NCI-H146 treated with DMSO at 0.1 percent for 48 hours (cell line): ENCODE results near the gene CHRD.

Source experiments
- DNase-seq: peaks from one replicate; lab custom pipeline; 2025; ENCODE audit not compliant: unreplicated experiment; lab: John Stamatoyannopoulos, UW

The CHRD gene

DNA sequence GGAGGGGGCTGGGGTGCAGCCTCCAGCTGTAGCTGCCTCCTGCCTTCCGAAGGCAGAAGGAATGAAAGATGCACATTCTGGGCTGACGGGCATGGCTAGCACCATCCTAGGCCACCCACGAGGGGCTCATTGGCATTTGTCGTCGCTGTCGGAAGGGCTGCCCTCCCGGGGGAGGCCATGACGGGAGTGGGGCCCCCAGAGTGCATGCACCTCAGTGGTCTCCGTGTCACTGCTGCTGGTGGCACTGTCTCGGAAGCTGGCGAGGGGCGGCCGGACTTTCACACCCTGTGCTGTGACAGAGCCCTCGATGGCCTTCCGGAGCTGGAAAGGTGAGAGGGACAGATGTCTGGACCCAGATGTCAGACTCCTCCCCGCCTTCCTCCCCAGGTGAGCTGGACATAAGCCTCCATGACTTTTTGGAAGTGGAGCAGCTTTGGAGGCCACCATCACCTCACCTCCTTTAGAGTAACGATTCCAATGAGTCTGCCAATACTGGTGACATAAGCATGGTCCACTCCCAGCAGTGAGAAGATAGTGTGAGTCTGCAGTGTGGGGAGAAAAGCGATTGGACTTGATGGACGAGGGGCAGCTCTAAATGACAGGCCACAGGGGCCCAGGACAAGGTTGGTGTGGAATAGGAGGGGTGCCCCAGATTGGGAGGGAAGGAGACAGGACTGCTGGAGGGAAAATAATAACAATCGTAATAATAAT lies 33.2 kb upstream of the CHRD start:
- no peak for DNase-seq

DNA sequence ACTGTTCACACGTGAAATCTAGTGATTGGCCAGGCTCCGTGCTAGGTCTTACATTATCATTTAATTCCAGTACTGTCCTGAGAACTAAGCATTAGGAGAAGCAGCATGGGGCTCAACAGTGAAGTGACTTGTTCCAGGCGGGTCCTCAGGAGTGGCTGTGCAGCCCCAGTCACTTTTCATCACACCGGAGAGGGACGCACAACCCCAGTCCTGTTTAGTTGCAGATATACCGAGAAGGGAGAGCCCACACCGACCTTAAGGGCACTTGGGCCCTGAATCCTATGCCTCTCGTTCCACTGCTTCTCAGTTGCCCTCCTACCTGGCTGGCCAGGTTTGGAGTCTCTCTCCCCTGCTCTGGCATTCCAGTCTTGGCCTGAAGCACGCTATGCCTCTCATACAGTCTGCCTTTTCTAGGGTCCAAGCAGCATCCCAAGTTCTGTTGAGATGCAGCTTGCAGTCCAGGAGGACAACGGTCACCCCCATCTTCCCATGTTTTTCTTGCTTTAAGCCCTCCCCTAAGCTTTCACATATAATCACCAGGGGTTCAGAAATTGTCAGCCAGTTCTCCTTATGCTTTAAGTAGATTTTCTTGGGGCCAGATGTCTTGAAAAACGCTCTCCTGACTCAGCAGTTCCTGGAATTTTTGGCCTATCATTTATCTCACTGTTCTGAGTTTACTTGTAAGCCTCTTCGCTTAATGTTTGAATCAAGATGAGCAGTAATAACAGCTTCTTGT lies 32.4 kb upstream of the CHRD start:
- DNase-seq, result no peak

DNA sequence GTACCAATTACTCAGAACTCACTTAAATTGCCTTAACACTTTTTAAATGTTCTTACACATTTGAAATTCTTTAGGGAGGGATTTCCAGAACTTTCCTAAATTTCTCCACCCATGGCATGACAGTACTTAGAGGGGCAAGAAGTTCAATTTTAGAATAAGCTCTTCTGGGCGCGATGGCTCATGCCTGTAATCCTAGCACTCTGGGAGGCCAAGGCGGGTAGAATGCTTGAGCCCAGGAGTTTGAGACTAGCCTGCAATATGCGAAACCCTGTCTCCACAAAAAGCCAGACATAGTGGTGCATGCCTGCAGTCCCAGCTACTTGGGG lies 31.8 kb upstream of the CHRD start:
- no peak for DNase-seq

DNA sequence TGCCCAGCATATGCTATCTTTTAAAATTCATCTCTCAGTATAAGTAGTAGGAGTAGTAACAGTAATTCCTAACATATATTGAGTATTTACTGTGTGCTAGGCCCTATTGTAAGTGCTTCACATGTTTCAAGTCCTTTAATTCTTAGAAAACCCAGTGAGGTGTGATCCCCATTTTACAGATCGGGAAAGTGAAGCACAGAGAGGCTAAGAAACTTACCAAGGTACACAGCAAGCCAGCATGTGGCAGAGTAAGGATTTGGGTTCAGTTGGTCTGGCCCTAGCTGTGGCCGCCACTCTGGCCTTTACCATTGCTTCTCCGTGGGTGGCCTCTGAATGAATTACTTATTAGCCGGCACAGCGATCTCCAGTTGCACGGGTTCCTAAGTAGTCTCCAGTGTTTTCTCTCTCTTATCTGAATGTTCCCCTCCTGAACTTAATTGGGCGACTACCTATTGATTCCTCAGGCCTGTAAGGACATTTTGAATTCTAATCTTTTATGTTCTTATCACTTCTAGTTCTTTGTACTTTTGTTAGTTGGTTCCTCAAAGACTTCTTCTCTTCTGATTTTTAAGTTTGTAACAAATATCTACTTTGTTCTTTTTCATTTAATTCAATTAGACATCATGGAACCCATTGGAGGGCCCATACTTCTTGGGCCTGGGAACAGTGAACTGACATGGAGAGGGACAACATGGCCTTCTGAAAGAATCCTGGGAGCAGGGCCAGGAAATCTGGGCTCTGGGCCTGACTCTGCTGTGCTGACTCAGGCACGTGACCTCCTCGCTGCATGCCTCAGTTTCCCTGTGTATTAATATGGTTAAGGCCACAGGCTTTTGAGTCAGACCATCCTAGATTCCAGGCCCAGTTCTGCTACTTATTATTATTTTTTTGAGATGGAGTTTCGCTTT lies 30.0 kb upstream of the CHRD start:
- DNase-seq, result no peak

DNA sequence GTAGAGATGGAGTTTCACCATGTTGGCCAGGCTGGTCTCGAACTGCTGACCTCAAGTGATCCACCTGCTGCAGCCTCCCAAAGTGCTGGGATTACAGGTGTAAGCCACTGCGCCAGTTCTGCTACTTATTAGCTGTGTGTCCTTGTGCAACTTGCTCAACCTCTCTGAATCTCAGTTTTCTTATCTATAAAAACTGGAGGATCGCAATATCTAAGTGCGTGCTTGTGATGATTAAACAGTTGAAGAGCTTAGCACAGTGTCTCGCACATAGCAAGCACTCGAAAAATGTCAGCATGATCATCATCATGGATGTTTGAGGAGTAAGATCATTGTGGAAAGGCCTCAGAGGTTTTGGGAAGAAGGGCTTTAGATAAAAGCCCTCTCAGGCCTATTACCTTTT lies 29.2 kb upstream of the CHRD start:
- no peak for DNase-seq

DNA sequence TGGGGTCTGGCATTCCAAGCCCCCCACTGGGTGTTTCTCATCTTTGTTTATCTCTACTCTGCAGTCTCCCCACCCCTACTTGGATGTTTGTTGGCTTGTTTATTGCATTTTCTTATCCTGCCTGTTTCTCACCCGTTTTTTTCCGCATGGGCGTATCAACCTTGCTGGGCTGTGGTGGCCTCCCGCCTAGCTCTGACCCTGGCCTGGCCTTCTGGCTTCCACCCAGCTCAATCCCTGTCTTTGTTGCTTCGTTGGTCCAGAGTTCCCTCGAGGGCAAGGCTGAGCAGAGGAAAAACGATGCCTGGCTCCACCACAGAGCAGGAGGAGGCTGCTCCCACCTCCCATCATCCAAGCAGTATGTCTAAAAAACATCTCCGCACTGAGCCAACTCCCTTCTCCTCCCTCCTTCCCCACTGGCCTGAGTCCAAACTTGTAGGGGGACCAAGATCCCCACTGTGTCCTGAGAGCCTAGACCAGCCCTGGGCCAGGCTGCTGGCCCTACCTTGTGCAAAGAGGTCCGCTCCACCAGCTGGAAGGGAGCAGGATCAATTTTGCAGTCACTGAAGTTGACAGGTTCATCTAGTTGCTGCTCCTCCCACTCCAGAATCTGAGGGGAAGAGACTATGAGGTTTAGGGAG lies 28.2 kb upstream of the CHRD start:
- DNase-seq, result no peak

DNA sequence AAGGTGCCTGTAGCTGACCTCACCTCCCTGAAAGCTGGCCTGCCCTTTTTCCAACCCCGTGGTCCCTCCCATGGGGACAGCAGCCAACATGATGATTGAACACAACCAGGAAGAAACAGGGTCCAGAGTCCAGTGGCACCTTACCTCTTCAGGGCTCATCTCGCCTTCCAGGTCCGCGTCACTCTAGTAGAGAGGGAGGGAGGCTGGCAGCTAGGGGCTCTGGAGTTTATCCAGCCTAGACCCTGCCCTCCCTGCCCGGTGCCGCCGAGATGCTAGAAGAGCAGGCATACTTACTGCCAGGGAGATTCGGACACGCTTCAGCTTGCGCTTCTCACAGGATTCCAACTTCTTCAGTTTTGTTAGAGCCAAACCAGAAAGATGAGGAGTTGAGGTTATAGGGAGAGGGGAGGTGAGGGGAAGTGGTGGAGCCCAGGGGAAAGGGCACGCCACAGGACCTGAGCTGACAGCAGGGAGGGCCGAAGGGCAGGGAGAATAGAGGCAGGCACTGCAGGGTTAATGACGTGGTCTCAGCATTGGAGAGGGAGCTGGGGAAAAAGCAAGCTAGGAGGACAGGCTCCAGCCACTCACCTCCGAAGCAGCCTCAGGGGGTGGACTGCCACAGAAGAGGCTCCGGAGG lies 27.6 kb upstream of the CHRD start:
- no peak for DNase-seq

DNA sequence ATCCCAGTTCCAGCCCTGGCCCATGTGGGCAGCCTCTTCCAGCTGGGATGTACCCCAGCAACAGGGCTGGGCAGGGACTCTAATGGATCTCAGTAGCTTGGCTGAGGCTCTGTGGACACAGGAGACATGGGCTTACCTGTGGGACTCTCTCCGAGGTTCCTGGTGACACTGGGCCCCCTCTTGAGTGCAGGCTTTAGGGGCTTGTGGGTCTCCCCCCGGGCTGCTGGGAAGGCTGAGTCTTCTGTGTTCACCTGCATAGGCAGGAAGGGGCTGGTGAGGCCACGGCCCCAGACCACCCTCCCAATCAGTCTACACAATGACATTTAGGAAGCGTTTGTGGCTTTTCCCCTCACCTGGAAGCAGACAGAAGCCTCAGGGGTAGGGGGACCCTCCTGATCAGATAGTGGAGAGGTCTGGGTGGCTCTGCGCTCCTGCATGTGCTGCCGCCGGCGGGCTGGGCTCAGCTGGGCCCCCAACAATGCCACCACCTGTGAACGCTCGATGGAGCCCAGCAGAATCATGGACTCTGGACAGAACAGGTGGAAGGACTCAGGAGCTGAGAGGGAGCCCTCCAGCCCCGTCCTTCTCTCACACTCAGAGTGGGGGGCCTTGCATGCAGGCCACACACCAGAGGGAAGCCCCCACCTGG lies 26.8 kb upstream of the CHRD start:
- no peak for DNase-seq

DNA sequence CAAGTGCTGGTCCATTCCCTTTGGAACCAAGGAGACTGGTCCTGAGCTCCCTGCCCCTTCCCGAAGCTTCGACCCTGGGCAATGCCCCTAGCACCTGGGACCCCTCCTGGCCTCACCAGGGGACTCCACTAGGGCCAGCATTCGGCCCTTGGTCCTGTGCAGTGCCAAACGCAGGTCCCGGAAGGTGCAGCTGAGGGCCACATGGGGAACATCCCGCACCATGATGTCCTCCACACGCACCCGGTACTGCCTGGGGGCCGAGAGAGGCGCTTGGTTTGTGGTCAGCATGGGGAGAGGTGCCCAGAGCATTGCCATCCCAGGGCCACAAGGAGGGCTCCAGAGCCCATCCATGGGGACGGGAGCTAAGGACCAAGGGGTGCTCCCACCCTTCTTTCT lies 26.3 kb upstream of the CHRD start:
- no peak for DNase-seq

DNA sequence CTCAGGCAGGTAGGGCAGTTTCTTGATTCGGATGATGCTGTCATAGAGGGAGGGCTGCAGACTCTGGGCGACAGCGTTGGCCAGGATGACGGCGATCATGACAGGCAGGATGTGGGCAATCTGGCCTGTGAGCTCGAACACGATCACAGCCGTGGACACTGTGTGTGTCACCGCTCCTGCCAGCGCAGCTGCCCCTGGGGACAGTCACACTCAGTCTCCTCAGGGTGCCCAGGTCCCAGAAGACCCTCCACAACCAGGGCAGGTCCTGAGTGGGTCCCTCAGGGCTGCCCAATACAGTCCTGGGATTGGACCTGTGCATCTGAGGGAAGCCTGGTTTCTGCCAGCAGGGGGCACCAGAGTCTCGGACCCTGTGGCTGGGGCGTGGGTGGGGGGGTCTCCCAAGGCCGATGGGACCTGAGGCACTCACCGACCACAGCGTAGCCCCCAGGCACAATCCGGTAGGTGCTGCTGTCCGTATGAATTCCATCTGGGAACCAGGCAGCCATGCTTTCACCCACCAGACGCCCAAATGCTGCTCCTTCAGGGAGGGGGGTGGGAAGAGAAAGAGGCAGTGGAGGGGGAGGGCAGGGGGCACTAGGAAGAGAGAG lies 25.6 kb upstream of the CHRD start:
- no peak for DNase-seq

DNA sequence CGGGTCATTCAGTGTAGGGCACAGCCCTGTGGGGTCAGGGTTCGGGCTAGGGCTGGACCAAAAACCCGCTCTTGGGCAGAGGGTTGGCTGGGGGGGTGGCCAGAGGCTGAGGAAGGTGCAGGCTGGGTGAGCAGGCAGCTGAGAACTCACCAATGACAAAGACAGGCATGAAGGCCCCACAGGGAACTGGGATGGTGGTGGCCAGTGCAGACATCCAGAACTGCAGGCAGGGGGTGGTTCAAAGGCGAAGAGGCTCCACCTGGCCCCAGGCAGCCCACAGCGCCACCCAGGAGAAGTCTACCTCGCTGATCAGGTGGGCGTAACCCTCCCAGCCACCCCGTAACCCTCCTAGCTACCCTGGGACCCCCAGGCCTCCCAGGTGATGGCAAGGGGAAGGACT lies 25.1 kb upstream of the CHRD start:
- no peak for DNase-seq

DNA sequence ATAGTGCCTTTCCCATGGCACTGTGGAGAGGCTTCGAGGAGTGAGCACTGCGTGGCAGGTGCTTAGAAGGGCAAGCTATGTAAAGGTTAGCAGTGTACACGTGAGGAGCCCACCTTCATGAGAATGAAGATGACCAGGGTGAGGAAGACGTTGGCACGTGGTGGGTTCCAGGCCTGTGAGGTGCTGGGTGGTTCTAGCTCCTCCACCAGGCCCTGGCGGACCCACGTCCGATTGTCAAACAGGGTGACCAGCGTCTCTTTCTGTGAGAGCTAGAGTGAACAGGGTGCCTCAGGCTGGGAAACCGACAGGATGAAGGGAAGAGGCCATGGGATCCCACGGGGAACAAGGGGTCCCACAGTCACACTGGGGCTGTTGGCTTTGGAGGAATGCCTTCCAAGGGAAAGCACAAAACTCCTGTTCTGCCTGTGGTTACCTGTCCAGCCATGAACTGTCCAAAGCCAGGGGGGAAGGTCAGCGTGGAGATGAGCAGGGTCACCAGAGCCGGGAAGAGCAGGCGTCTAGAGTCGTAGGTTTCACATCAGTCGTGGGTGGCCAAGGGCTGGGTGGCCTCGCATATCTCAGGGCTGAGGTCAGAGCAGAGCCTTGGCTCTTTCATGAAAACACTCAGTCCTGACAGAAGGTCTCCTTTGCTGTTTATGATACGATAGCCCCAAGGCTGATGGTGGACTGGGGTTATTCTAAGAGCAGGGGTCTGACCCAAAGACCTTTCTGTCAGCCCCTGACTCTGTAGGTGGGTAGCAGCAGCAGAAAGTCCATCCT lies 24.4 kb upstream of the CHRD start:
- no peak for DNase-seq

DNA sequence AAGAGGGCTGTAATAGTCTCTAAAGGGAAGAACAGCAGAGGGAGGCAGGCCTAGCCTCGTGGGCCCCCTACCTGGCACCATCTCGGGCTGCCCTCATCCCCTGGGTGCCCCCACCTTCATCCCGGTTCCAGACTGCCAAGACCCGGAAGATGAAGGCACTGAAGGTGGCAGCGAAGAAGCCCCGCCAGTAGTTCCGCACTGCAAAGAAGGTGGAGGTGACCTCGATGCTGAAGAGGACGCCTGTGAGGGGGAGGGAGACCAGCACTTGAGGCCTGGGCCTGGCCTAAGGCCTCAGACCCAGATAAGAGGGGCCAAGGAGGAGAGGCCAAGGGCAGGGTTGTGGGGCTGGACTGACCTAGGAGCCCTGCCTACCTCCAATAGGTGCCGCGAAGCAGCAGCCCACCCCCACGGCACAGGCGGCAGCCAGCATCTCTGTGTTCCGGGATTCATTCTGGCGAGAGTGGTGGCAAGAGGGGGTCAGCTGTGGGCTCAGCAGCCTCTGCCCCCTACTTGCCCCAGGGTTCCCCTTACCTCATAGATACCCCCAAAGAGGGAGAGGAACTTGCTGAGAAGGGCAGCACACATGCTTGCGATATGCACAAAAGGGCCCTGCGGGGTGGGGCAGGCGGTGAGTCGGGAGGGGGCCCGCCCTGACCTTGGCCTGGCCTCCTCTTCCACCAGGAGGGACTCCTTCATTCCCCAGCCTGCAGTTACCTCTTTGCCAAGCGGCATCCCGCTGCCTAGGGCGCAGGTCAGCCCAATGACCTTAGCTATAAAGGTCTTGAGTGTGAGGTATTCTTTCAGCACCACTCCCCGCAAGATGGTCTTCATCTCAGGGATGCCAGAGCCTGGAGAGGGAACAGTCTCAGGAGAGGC lies 22.4 kb upstream of the CHRD start:
- no peak for DNase-seq

DNA sequence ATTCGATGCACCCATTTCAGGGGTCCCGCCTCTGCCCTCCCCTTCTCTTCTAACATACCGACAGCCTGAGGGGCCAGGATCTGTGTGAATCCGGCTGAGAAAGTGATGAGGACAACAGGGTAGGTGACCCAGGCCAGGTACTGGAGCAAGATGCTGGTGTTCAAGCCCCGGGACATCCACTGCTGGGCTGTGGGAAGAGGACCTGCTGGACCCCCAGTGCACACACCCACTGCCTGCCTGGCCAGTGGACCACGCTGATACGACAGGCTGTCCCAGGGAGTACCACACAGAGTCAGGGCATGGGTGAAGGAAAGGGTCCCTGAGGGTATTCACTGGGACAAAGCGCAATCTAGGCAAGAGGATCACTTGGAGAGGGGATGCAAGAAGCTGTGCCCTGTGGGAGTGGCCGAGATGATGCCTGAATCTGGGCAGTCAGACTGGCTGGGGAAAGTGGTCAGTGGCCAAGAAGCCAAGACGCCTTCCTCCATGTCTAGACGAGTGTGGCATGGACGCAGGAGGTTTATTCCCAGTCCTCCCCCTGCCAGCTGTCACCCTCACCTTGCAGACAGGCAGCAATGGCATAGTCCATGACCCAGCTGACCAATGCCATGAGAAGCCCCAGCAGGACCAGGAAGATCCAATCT lies 21.6 kb upstream of the CHRD start:
- DNase-seq, result no peak

DNA sequence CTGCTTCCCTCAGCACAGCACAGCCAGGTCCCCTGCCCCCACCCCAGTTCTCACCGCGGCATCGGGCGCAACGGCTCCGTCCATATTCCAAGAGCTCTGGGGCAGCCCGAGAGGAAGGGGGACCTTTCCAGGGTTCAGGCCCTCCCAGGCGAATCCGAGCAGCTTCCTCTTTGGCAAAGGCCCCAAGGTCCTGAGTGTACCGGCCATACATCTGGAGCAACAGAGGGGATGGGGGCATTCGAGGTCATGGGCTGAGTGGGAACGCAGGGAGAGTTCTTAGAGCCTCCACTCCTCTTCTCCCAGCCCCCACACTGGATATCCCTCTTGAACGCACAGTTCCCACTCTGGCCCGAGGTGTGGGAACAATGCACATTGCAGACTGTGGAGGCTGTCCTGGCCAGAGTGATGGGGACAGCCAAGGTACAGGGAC lies 20.9 kb upstream of the CHRD start:
- DNase-seq, result no peak

DNA sequence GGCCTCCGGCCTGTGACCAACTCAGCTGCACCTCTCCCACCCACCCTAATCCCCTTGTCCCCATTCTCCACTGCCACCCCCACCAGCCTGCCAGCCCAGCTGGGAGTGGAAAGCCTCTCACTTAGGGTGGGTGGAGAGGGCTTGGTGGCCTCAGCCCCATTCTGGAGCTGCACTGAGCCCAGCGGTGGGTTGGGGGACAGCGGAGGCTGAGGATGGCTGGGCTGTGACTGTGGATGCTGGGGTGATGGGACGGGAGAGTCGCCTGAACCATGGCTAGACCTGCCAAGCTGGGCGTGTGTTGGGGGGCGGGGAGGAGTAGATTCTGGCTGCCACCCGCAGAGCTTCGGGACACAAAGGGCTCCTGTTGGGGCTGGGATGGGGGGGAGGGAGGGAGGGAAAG lies 20.2 kb upstream of the CHRD start:
- DNase-seq, result no peak

DNA sequence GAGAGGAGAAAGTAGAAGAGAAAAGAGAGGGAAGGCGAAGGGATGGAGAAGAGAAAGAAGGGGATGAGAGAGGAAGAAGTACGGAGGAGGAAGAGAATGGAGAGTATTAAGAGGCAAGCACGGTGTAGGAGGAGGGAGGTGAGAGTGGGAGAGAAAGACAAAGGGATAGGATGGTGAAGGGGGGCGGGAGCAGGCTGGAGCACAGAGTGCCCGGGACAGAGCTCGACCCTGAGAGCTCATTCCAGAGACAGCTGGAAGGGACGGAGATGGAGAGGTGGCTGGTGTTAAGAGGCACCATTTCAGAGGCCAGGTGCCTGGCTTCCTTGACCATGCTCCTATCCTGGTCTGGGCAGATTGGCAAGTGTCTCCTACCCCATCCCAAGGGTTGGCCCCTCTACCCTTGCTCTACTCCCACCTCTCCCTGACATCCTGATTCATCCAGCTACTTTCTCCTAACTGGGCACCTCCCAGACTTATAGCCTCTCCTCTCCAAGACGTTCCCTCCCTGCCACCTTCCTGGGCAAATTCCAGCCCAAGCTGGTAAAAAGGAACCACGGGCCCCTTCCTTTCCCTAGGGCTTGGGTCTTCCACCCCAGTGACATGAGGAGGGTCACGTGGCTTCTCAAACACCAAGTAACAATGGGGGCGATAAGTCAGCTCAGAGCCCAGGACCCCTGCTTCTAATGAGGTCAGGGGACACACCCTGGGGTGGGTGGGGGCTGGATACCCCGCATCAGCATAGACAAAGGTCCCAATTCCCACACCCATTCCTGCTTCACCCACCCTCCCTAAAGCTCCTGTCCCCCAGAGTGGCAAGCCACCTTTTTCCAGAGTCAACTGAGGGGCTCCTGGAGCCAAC lies 19.6 kb upstream of the CHRD start:
- DNase-seq, result no peak
